Measurements from ENCODE around the gene ADARB2. TPM values are rescaled to one million over a fixed set of nuclear protein-coding genes. Genes with fewer than 3 reads are reported as not detected.
A peak's percentile ranks its signal among the peaks of the same experiment; 100 is the strongest.

The ADARB2 gene
- total and polyA plus RNA-seq, 8 donors, result 0.34 to 24.7 (median 3.2) TPM

- no peak overlapping the region for H3K4me3 ChIP-seq
- TF ChIP-seq CTCF (IDR thresholded peaks at IDR 0.05), result no peak
- H3K27me3 ChIP-seq, result no peaks in the 10 kb centered on the region
- no peak for ATAC-seq
- peaks cover 0 to 5% (median 0%) of the 10 kb centered on the region in 3 donors for H3K36me3 ChIP-seq
- no peaks in the 10 kb centered on the region for H3K9me3 ChIP-seq
- no peak for FAIRE-seq
- no peak overlapping the region for H3K27ac ChIP-seq
- DNase-seq, result no peak
- intact Hi-C loops (cut with DNase I), result no loop called here
- no peaks in the 10 kb centered on the region for H3K4me1 ChIP-seq
Observed at GRCh38 chr10:1136268-1136667, 601.1 kb downstream of the ADARB2 start.

GRCh38 chr10:1134156-1134555, 603.2 kb downstream of the ADARB2 start:
- TF ChIP-seq CTCF (IDR thresholded peaks at IDR 0.05), result no peak
- Histone ChIP-seq H3K4me3 (no peak overlapping the region), H3K9me3 (no peaks in the 10 kb centered on the region), H3K4me1 (no peaks in the 10 kb centered on the region), H3K36me3 (peaks cover 0 to 20% (median 4%) of the 10 kb centered on the region in 3 donors), H3K27ac (no peak overlapping the region), H3K27me3 (no peaks in the 10 kb centered on the region)
- intact Hi-C loops (cut with DNase I), result no loop called here
- DNase-seq (no peak), ATAC-seq (no peak), FAIRE-seq (no peak)
- WGBS, 2 donors, result 46 to 69% methylated on average over 2 of the region's 2 CpGs

- no peak overlapping the region for H3K4me3 ChIP-seq
- FAIRE-seq (no peak), DNase-seq (no peak), ATAC-seq (no peak)
- H3K27ac ChIP-seq, result no peak overlapping the region
- no peaks in the 10 kb centered on the region for H3K9me3 ChIP-seq
- WGBS, 2 donors, result 94 to 96% methylated on average over 3 of the region's 3 CpGs
- H3K4me1 ChIP-seq, result no peaks in the 10 kb centered on the region
- intact Hi-C loops (cut with DNase I), result no loop called here
- peaks cover 0 to 23% (median 4%) of the 10 kb centered on the region in 3 donors for H3K36me3 ChIP-seq
- no peak for TF ChIP-seq CTCF (IDR thresholded peaks at IDR 0.05)
- H3K27me3 ChIP-seq, result no peaks in the 10 kb centered on the region
Observed at GRCh38 chr10:1133495-1134045, 603.8 kb downstream of the ADARB2 start.

- no peaks in the 10 kb centered on the region for H3K27me3 ChIP-seq
- no peak overlapping the region for H3K4me3 ChIP-seq
- FAIRE-seq (no peak), ATAC-seq (peak in 1 of 4 donors; percentile 14), DNase-seq (no peak)
- H3K27ac ChIP-seq, result no peak overlapping the region
- H3K4me1 ChIP-seq, result no peaks in the 10 kb centered on the region
- WGBS, 2 donors, result 86 to 87% methylated on average over 10 of the region's 10 CpGs
- H3K9me3 ChIP-seq, result no peaks in the 10 kb centered on the region
- intact Hi-C loops (cut with DNase I), result no loop called here
- peaks cover 0 to 23% (median 4%) of the 10 kb centered on the region in 3 donors for H3K36me3 ChIP-seq
- TF ChIP-seq CTCF (IDR thresholded peaks at IDR 0.05), result no peak
Observed at GRCh38 chr10:1132584-1132983, 604.7 kb downstream of the ADARB2 start.

GRCh38 chr10:1130995-1131790, 606.1 kb downstream of the ADARB2 start:
- DNase-seq, result no peak
- TF ChIP-seq CTCF (IDR thresholded peaks at IDR 0.05), result no peak
- Histone ChIP-seq H3K9me3 (no peaks in the 10 kb centered on the region), H3K4me1 (no peaks in the 10 kb centered on the region), H3K27ac (no peak overlapping the region), H3K27me3 (no peaks in the 10 kb centered on the region), H3K4me3 (no peak overlapping the region), H3K36me3 (peaks cover 0 to 33% (median 4%) of the 10 kb centered on the region in 3 donors)
- no peak for FAIRE-seq
- ATAC-seq, result no peak
- WGBS, 2 donors, result 95% methylated on average over 12 of the region's 12 CpGs
- intact Hi-C loops (cut with DNase I), result no loop called here
